ENCODE measurements around the gene HABP4.

Gene HABP4

DNA sequence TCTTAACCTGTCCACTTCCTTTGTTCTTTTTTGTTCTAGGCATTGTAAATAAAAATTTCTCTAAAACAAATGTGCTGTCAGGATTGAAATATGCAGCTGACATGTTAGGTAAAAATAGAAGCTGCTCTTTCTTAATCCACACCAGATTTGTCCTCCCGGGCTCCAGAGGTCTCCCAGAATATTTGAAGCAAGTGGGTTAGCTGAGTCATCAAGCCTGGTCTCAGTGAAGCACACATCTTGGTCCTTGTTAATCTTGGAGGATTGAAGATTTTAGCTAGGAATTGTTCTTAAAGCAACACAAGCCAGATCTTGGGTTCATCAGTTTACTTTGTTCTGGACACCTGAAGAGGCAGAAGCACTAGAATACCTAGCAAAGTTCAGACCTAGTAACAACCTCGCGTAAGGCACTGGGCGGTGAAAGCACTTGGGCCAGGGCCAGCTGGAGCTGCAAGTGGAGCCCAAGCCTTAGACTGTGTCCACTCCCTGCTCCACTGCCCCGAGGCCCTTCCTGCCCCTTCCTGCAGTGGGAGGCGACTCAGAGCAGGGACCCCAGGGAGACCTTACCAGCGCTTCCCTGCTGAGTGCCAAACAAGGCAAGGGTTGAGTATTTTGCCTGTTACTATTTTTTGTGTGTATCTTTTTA, 36.5 kb downstream of the HABP4 start:
- Histone ChIP-seq H3K36me3 (replicated peaks; ENCODE audit: low read depth, low read length) (peaks cover 2% of the 10 kb centered on the region), H3K9me3 (ENCODE audit: insufficient read depth, low read length) (no peaks in the 10 kb centered on the region), H3K9ac (ENCODE audit: low read length) (no peak overlapping the region), H3K4me3 (ENCODE audit: low read length) (no peak overlapping the region), H3K4me1 (ENCODE audit: low read length) (peaks cover 18% of the 10 kb centered on the region), H2AFZ (ENCODE audit: low read depth, low read length) (no peak overlapping the region), H3K27me3 (ENCODE audit: low read depth, low read length) (no peaks in the 10 kb centered on the region), H3K79me2 (ENCODE audit: low read length) (no peaks in the 10 kb centered on the region), H3K27ac (ENCODE audit: low read length) (no peak overlapping the region), H3K4me2 (ENCODE audit: low read length) (no peak overlapping the region), H4K20me1 (ENCODE audit: insufficient read depth, low read length) (no peaks in the 10 kb centered on the region; the same call in 1 of the 2 replicates)
- TF ChIP-seq, protein P1, sequence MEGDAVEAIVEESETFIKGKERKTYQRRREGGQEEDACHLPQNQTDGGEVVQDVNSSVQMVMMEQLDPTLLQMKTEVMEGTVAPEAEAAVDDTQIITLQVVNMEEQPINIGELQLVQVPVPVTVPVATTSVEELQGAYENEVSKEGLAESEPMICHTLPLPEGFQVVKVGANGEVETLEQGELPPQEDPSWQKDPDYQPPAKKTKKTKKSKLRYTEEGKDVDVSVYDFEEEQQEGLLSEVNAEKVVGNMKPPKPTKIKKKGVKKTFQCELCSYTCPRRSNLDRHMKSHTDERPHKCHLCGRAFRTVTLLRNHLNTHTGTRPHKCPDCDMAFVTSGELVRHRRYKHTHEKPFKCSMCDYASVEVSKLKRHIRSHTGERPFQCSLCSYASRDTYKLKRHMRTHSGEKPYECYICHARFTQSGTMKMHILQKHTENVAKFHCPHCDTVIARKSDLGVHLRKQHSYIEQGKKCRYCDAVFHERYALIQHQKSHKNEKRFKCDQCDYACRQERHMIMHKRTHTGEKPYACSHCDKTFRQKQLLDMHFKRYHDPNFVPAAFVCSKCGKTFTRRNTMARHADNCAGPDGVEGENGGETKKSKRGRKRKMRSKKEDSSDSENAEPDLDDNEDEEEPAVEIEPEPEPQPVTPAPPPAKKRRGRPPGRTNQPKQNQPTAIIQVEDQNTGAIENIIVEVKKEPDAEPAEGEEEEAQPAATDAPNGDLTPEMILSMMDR (IDR thresholded peaks at IDR 0.05; ENCODE audit: low read depth, low read length): no peak
- TF ChIP-seq EZH2phosphoT487 (IDR thresholded peaks at IDR 0.05; ENCODE audit: low read depth): no peak

DNA sequence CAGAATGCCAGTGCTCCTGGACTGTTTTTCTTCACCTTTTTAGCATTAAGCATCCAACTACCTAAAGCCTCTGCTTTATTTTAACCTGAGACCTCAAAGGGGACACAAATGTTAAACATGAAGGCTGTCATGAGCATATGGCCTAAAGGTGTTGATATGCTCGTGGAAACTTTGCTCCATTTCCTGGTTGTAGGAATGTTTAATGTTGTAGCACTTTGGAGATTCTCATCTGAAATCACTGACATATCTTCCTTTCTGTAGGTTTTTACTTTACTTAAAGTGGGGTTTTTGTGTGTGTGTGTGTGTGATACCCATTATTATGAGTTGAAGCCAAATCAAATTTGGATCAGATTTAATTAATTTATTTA, 37.0 kb downstream of the HABP4 start:
- no peak overlapping the region for H3K4me3 ChIP-seq (ENCODE audit: low read length)
- TF ChIP-seq, protein P1 (IDR thresholded peaks at IDR 0.05; ENCODE audit: low read depth, low read length): no peak
- no peak for TF ChIP-seq EZH2phosphoT487 (IDR thresholded peaks at IDR 0.05; ENCODE audit: low read depth)
- no peak overlapping the region for H3K27ac ChIP-seq (ENCODE audit: low read length)
- peaks cover 18% of the 10 kb centered on the region for H3K4me1 ChIP-seq (ENCODE audit: low read length)
- H3K9me3 ChIP-seq (ENCODE audit: insufficient read depth, low read length): no peaks in the 10 kb centered on the region
- H3K79me2 ChIP-seq (ENCODE audit: low read length): no peaks in the 10 kb centered on the region
- H3K9ac ChIP-seq (ENCODE audit: low read length): no peak overlapping the region
- H3K36me3 ChIP-seq (replicated peaks; ENCODE audit: low read depth, low read length): peaks cover 2% of the 10 kb centered on the region
- no peaks in the 10 kb centered on the region for H3K27me3 ChIP-seq (ENCODE audit: low read depth, low read length)
- no peak overlapping the region for H2AFZ ChIP-seq (ENCODE audit: low read depth, low read length)
- no peaks in the 10 kb centered on the region; the same call in 1 of the 2 replicates for H4K20me1 ChIP-seq (ENCODE audit: insufficient read depth, low read length)
- no peak overlapping the region for H3K4me2 ChIP-seq (ENCODE audit: low read length)

DNA sequence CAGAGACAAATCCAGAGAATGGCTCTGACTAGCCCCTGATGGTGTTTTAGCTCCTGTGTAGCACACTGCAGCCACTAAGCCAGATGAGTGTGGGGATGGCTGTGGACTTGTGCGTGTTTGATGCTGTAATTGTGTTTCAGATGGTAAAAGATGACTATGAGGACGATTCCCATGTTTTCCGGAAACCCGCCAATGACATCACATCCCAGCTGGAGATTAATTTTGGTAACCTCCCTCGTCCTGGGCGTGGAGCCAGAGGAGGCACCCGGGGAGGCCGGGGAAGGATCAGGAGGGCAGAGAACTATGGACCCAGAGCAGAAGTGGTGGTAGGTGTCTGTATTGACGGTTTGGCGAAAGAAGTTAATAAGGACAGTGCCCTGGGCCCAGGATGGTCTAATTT, 38.0 kb downstream of the HABP4 start:
- TF ChIP-seq, protein P1 (IDR thresholded peaks at IDR 0.05; ENCODE audit: low read depth, low read length): no peak
- no peak for TF ChIP-seq EZH2phosphoT487 (IDR thresholded peaks at IDR 0.05; ENCODE audit: low read depth)
- H3K36me3 ChIP-seq (replicated peaks; ENCODE audit: low read depth, low read length): peaks cover 2% of the 10 kb centered on the region
- H4K20me1 ChIP-seq (ENCODE audit: insufficient read depth, low read length): no peaks in the 10 kb centered on the region; the same call in 1 of the 2 replicates
- H2AFZ ChIP-seq (ENCODE audit: low read depth, low read length): no peak overlapping the region
- no peak overlapping the region for H3K4me3 ChIP-seq (ENCODE audit: low read length)
- no peaks in the 10 kb centered on the region for H3K27me3 ChIP-seq (ENCODE audit: low read depth, low read length)
- peaks cover 18% of the 10 kb centered on the region for H3K4me1 ChIP-seq (ENCODE audit: low read length)
- no peak overlapping the region for H3K9ac ChIP-seq (ENCODE audit: low read length)
- H3K79me2 ChIP-seq (ENCODE audit: low read length): no peaks in the 10 kb centered on the region
- no peaks in the 10 kb centered on the region for H3K9me3 ChIP-seq (ENCODE audit: insufficient read depth, low read length)
- no peak overlapping the region for H3K27ac ChIP-seq (ENCODE audit: low read length)
- H3K4me2 ChIP-seq (ENCODE audit: low read length): no peak overlapping the region

DNA sequence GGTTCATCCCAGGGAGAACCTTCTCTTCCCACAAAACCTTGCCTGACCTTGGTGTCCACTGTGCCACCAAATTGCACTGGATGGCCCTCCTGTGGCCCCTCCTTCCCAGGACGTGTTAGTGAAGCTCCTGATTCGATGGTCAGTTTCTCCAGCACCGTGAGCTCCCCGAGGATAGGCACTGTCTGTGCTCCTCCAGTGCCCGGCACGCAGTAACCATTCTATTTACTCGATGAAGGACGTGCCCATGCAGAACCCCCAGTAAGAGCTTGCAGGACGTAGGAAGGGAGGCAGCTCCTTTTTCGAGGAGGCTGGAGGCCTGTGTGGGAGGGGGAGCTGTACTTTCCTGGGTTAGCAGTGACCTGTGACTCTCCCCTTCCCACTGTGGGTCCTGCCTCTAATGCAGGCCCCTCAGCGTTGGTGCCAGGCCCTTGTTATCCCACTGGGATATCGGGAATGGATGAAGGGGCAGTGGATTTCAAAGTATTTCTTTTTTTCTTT, 39.6 kb downstream of the HABP4 start:
- Histone ChIP-seq H3K4me3 (ENCODE audit: low read length) (no peak overlapping the region), H3K27ac (ENCODE audit: low read length) (no peak overlapping the region), H3K4me2 (ENCODE audit: low read length) (no peak overlapping the region), H3K4me1 (ENCODE audit: low read length) (peaks cover 7% of the 10 kb centered on the region), H3K79me2 (ENCODE audit: low read length) (no peaks in the 10 kb centered on the region), H4K20me1 (ENCODE audit: insufficient read depth, low read length) (no peaks in the 10 kb centered on the region; the same call in 1 of the 2 replicates), H2AFZ (ENCODE audit: low read depth, low read length) (no peak overlapping the region), H3K36me3 (replicated peaks; ENCODE audit: low read depth, low read length) (peaks cover 2% of the 10 kb centered on the region), H3K9me3 (ENCODE audit: insufficient read depth, low read length) (no peaks in the 10 kb centered on the region), H3K27me3 (ENCODE audit: low read depth, low read length) (no peaks in the 10 kb centered on the region), H3K9ac (ENCODE audit: low read length) (no peak overlapping the region)
- TF ChIP-seq, protein P1 (IDR thresholded peaks at IDR 0.05; ENCODE audit: low read depth, low read length): no peak
- TF ChIP-seq EZH2phosphoT487 (IDR thresholded peaks at IDR 0.05; ENCODE audit: low read depth): no peak
